Measurements from ENCODE around the gene OR7C2.
"Not testable (repeated sequence)": the region's sequence is repeated elsewhere in the genome, so short reads cannot be mapped to it uniquely, and the experiment has no call there.

OR7C2 gene

DNA sequence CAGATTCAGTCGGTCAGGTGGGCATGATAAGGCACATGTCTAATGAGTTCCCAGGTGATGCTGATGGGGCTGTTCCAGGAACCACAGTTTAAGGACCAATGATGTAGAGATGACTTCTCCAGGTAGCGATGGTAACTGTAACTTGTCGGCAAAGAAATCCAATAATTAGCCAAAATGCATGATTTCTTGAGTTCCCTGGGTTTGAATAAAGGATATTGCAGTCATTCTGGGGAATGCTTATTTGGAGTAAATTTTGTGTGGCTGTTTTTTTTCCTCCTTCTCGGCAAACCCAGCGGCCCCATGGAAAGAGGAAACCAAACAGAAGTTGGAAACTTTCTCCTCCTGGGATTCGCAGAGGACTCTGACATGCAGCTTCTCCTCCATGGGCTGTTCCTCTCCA, at the start of gene OR7C2:
Gene OR7C2, plus strand, starts transcription at position 301 of the 400 bp plus-strand sequence. Its CDS starts 0 bp downstream, at position 301.
- DNase-seq (ENCODE audit: low spot score) = no peak

- no peak for DNase-seq (ENCODE audit: low spot score)
Observed at GRCh38 chr19:14901675-14902260, 39.5 kb upstream of the OR7C2 start.

DNA sequence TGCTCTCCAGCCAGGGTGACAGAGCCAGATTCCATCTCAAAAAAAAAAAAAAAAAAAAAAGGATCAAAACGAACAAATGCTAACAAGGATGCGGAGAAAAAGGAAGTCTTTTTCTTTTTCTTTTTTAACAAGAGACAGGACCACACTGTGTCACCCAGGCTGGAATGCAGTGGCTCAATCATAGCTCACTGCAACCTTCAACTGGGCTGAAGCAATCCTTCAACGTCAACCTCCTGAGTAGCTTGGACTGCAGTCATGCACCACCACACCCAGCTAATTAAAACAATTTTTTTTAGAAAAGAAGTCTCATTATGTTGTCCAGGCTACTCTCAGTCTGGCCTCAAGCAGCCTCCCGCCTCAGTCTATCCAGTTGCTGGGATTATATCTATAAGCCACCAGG, 34.6 kb upstream of the OR7C2 start:
- DNase-seq (ENCODE audit: low spot score) = no peak

GRCh38 chr19:14915116-14915515, 26.2 kb upstream of the OR7C2 start:
- DNase-seq (ENCODE audit: low spot score) = no peak

DNA sequence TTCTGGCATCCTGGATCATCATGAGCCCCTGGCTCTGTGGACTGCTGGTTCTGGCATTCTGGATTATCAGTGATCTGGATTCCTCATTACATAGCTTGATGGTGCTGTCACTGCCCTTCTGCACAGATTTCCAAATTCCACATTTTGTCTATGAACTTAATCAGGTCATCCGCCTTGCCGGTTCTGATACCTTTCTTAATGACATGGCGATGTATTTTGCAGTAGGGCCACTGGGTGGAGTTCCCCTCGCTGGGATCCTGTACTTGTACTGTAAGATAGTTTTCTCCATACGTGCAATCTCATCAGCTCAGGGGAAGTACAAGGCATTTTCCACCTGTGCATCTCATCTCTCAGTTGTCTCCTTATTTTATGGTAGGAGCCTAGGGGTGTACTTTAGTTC, 24.4 kb upstream of the OR7C2 start:
- DNase-seq (ENCODE audit: low spot score) = no peak

DNA sequence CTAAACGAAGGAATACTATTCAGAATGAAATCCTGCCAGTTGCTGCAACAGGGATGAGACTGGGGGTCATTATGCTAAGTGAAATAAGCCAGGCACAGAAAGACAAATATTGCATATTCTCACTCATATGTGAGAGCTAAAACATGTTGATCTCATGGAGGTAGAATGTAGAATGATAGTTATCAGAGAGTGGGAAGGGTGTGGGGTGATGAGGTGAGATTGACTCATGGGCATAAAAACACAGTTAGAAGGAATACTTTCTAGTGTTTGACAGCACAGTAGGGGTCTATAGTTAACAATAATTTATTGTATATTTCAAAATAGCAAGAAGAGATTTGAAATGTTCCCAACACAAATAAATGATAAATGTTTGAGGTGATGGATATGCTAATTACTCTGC, 7.8 kb upstream of the OR7C2 start:
- no peak for DNase-seq (ENCODE audit: low spot score)

- DNase-seq (ENCODE audit: low spot score) = no peak
Observed at GRCh38 chr19:14940266-14940665, 1.0 kb upstream of the OR7C2 start.

- no peak for DNase-seq (ENCODE audit: low spot score)
Observed at GRCh38 chr19:14943601-14944000, 2.3 kb downstream of the OR7C2 start.

- DNase-seq (ENCODE audit: low spot score) = no peak
Observed at GRCh38 chr19:14944456-14944855, 3.2 kb downstream of the OR7C2 start.

DNA sequence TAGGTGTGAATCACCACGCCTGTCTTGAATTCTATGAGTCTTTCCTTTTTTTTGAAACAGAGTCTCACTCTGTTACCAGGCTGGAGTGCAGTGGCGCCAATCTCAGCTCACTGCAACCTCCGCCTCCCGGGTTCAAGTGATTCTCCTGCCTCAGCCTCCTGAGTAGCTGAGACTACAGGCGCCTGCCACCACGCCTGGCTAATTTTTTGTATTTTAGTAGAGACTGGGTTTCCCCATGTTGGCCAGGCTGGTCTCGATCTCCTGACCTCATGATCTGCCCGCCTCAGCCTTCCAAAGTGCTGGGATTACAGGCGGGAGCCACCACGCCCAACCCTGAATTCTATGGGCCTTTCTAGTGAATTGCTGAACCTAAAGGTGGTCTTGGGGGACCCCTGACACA, 8.1 kb downstream of the OR7C2 start:
- DNase-seq (ENCODE audit: low spot score) = not testable (repeated sequence)

GRCh38 chr19:14949876-14950275, 8.6 kb downstream of the OR7C2 start:
- no peak for DNase-seq (ENCODE audit: low spot score)

GRCh38 chr19:14950421-14950820, 9.1 kb downstream of the OR7C2 start:
- DNase-seq (ENCODE audit: low spot score) = no peak

DNA sequence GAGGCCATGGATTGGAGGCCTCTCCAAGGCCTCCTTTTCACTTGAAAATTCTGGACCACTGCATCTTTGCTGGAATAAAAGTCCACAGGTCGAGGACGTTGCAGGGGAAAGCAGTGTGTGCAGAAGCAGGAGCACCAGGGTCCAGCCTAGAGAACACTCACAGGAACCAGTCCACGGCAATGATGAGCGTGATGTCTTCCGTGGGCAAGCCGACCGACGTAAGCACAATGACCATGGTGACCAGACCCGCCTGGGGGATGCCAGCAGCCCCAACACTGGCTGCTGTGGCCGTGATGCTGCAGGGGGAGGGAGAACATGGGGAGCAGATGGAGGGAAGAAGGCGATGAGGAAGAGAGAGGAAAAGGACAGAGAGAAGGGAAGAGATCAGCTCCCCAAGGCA, 11.5 kb downstream of the OR7C2 start:
- no peak for DNase-seq (ENCODE audit: low spot score)

- no peak for DNase-seq (ENCODE audit: low spot score)
Observed at GRCh38 chr19:14954071-14954655, 12.9 kb downstream of the OR7C2 start.

- DNase-seq (ENCODE audit: low spot score) = no peak
Observed at GRCh38 chr19:14957464-14957863, 16.2 kb downstream of the OR7C2 start.

DNA sequence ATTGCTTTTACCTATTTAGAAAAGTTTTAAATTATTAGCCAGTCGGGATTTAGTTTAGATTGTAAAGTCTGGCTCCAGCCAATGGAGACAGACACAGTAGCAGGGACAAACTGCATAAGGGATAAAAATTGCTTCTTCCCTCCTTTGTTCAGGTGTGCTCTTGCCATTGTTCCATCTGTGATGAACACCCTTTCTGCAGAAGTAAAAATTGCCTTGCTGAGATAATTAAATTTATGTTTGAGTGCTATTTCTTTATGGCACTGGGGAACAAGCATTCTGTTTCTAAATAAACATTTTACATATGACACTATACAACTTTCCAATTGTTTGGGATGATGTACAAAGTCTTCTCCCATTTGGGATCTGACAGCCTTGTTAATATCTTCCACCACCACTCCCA, 18.0 kb downstream of the OR7C2 start:
- DNase-seq (ENCODE audit: low spot score) = no peak

DNA sequence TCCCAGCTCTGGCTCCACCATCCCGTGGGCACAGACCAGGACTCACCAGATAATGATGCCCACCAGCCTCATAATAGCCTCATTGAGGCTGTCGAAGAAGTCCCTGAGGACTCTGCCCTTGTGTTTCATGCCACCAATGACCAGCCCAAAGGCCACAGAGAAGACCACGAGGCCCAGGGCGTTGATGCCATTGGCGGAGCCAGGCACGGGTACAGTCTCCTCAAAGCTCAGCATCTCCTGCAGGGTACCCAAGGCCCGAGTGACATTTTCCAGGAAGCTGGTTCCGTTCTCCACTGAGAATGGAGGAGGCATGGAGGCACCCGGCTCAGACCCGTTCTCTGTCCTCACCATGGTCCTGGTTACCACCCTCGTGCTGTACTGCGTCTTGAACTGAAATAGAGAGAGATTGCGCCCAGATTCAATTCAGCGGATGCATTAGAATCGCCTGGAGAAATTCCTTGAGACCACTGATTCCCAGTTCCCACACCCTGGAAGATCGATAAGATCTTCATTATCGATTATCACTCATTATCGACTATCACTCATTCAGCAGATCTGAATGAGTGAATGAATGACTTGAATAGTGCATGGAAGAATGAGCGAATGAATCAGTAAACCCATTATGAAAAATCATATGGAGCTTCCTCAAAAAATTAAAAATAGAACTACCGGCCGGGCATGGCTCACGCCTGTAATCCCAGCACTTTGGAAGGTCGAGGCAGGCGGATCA, 20.8 kb downstream of the OR7C2 start:
- no peak for DNase-seq (ENCODE audit: low spot score)

- DNase-seq (ENCODE audit: low spot score) = no peak
Observed at GRCh38 chr19:14968247-14968646, 27.0 kb downstream of the OR7C2 start.

GRCh38 chr19:14971474-14971873, 30.2 kb downstream of the OR7C2 start:
- no peak for DNase-seq (ENCODE audit: low spot score)

- no peak for DNase-seq (ENCODE audit: low spot score)
Observed at GRCh38 chr19:14972676-14973075, 31.4 kb downstream of the OR7C2 start.

GRCh38 chr19:14974488-14974887, 33.2 kb downstream of the OR7C2 start:
- no peak for DNase-seq (ENCODE audit: low spot score)

- no peak for DNase-seq (ENCODE audit: low spot score)
Observed at GRCh38 chr19:14977128-14977527, 35.8 kb downstream of the OR7C2 start.

DNA sequence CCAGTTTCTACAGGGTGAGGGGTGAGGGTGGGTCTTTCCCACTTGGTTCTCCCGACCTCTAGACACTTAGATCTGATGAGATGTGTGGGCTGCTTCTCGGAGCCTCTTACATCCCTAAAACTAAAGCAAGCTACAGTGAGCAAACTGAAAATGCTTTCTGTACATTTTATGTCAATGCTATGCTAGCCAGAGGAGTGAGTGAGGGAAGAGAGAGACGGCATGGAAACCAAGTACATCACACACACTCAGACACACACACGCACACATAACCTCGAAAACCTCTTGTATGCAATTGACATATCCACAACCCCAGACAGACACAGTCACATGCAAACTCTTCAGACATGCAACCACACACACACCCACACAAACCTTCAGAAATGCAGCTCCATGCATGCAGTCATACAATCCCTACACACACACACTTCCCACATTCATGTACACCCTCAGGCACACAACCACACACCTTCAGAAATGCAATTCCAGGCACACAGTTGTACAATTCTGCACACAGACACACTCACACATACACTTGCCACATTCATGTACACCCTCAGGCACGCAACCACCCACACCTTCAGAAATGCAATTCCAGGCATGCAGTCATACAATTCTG, 37.0 kb downstream of the OR7C2 start:
- DNase-seq (ENCODE audit: low spot score) = no peak

Data from D341Med (cell line).